NCI-H2196 treated with DMSO at 0.1 percent for 48 hours (cell line): Measurements from ENCODE around the gene PABPC1L2A.
"Not testable (repeated sequence)": the region's sequence is repeated elsewhere in the genome, so short reads cannot be mapped to it uniquely, and the experiment has no call there.

ENCODE experiments used
- DNase-seq: peaks from one replicate; lab custom pipeline; 2025; ENCODE audit not compliant: unreplicated experiment; lab: John Stamatoyannopoulos, UW

Gene PABPC1L2A

GRCh38 chrX:73079024-73079562, at the start of gene PABPC1L2A:
Gene PABPC1L2A, minus strand, starts transcription at chrX:73079512. Its CDS starts 126 bp downstream, at chrX:73079386.
- not testable (repeated sequence) for DNase-seq

GRCh38 chrX:73127700-73128241, 48.5 kb upstream of the PABPC1L2A start:
- DNase-seq = no peak

GRCh38 chrX:73126240-73126639, 46.9 kb upstream of the PABPC1L2A start:
- DNase-seq = no peak

- not testable (repeated sequence) for DNase-seq
Measured at GRCh38 chrX:73099505-73099904, 20.2 kb upstream of the PABPC1L2A start.

GRCh38 chrX:73086766-73087165, 7.5 kb upstream of the PABPC1L2A start:
- DNase-seq = not testable (repeated sequence)

- DNase-seq = not testable (repeated sequence)
Measured at GRCh38 chrX:73079884-73080283, 572 bp upstream of the PABPC1L2A start.

- DNase-seq = not testable (repeated sequence)
Measured at GRCh38 chrX:73078597-73078996, 715 bp downstream of the PABPC1L2A start.

GRCh38 chrX:73076838-73077237, 2.5 kb downstream of the PABPC1L2A start:
- DNase-seq = no peak

- no peak for DNase-seq
Measured at GRCh38 chrX:73069365-73070035, 9.8 kb downstream of the PABPC1L2A start.

- no peak for DNase-seq
Measured at GRCh38 chrX:73068467-73069364, 10.6 kb downstream of the PABPC1L2A start.

GRCh38 chrX:73067761-73068466, 11.4 kb downstream of the PABPC1L2A start:
- not testable (repeated sequence) for DNase-seq

- no peak for DNase-seq
Measured at GRCh38 chrX:73028876-73029275, 50.4 kb downstream of the PABPC1L2A start.
